Vagina (tissue), 2 donors: ENCODE results near the gene RYR3.

ENCODE experiments used
- POLR2A ChIP-seq, 2 donors: fragments of 450-650 bp; IDR thresholded peaks; one replicate each; pipeline ENCODE4 v1.6.1; 2017; ENCODE audit warnings: antibody characterized with exemption in 2 of 2, mild to moderate bottlenecking in 2 of 2, moderate library complexity in 2 of 2
- POLR2AphosphoS5 ChIP-seq, 2 donors: sonication (generic); formaldehyde crosslinking; IDR thresholded peaks; one replicate each; pipeline ENCODE4 v1.9.0; 2017; ENCODE audit warnings: antibody characterized with exemption in 2 of 2, mild to moderate bottlenecking in 2 of 2, low read depth in 1 of 2; ENCODE audit not compliant: insufficient read depth in 1 of 2
- TF ChIP-seq, protein P1 (sequence below), 3 experiments: fragments of 450-650 bp in 2 of 3; fragments of 200-600 bp in 1 of 3; sonication (generic) in 1 of 3; IDR thresholded peaks; one replicate each; pipeline ENCODE4 v1.5.1; 2017 to 2019; ENCODE audit warnings: antibody characterized with exemption in 3 of 3, mild to moderate bottlenecking in 2 of 3, moderate library complexity in 2 of 3

DNA sequence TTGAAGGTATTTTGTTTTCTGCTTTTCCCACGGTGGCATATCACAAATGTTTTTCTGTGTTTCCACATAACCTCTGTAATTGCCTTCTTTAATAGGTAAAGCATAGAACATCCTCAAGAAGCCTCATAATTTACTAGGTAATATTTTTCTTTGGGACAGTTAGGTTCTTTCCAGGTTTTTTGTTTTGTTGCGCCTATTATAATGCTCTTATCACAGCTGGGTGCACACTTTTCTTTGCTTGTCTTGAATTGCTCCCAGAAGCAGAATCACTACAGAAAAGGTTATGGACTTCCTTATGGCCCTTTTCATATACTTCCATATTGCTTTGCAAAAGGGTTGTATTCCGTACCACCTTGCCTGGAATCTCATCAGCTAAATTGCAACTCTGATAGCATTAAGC, 213.5 kb downstream of the RYR3 start:
- TF ChIP-seq, protein P1, sequence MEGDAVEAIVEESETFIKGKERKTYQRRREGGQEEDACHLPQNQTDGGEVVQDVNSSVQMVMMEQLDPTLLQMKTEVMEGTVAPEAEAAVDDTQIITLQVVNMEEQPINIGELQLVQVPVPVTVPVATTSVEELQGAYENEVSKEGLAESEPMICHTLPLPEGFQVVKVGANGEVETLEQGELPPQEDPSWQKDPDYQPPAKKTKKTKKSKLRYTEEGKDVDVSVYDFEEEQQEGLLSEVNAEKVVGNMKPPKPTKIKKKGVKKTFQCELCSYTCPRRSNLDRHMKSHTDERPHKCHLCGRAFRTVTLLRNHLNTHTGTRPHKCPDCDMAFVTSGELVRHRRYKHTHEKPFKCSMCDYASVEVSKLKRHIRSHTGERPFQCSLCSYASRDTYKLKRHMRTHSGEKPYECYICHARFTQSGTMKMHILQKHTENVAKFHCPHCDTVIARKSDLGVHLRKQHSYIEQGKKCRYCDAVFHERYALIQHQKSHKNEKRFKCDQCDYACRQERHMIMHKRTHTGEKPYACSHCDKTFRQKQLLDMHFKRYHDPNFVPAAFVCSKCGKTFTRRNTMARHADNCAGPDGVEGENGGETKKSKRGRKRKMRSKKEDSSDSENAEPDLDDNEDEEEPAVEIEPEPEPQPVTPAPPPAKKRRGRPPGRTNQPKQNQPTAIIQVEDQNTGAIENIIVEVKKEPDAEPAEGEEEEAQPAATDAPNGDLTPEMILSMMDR (IDR thresholded peaks at IDR 0.05): no peak
- TF ChIP-seq POLR2A (IDR thresholded peaks at IDR 0.05) (no peak), POLR2AphosphoS5 (IDR thresholded peaks at IDR 0.05; ENCODE audit: insufficient read depth in 1 of 2, low read depth in 1 of 2) (no peak)
